IgD-negative memory B cell (primary cell): ENCODE results near the gene MGST1. TPM values are rescaled to one million over a fixed set of nuclear protein-coding genes. Genes with fewer than 3 reads are reported as not detected.

ENCODE experiments used
- H3K27ac Mint-ChIP-seq, 3 donors: one replicate each; pipeline ENCODE4 v1.8.0; 2020 to 2022; ENCODE audit warnings: mild to moderate bottlenecking in 3 of 3, mixed read lengths in 3 of 3, moderate library complexity in 1 of 3
- H3K27me3 Mint-ChIP-seq: one replicate; pipeline ENCODE4 v1.8.0; 2021; ENCODE audit warnings: mixed read lengths
- H3K36me3 Mint-ChIP-seq: one replicate; pipeline ENCODE4 v1.8.0; 2020; ENCODE audit warnings: mild to moderate bottlenecking, mixed read lengths
- H3K4me1 Mint-ChIP-seq, 3 donors: one replicate each; pipeline ENCODE4 v1.8.0; 2020 to 2022; ENCODE audit warnings: mixed read lengths in 3 of 3, mild to moderate bottlenecking in 1 of 3
- H3K4me3 Mint-ChIP-seq, 4 donors: one replicate each; pipeline ENCODE4 v1.8.0; 2020 to 2022; ENCODE audit warnings: mild to moderate bottlenecking in 4 of 4, mixed read lengths in 4 of 4, moderate library complexity in 3 of 4
- H3K9me3 Mint-ChIP-seq, 3 donors: one replicate each; pipeline ENCODE4 v1.8.0; 2020 to 2021; ENCODE audit warnings: mixed read lengths in 3 of 3, mild to moderate bottlenecking in 1 of 3
- polyA plus RNA-seq: library from polyadenylated mRNA; unstranded; fragments of 300-500 nt; fragmentation: Illumina TruSeq; gene quantifications from one replicate; pipeline ENCODE4 v1.2.3, GENCODE V29; 2021

Gene MGST1, protein sequence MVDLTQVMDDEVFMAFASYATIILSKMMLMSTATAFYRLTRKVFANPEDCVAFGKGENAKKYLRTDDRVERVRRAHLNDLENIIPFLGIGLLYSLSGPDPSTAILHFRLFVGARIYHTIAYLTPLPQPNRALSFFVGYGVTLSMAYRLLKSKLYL
- not detected for polyA plus RNA-seq

DNA sequence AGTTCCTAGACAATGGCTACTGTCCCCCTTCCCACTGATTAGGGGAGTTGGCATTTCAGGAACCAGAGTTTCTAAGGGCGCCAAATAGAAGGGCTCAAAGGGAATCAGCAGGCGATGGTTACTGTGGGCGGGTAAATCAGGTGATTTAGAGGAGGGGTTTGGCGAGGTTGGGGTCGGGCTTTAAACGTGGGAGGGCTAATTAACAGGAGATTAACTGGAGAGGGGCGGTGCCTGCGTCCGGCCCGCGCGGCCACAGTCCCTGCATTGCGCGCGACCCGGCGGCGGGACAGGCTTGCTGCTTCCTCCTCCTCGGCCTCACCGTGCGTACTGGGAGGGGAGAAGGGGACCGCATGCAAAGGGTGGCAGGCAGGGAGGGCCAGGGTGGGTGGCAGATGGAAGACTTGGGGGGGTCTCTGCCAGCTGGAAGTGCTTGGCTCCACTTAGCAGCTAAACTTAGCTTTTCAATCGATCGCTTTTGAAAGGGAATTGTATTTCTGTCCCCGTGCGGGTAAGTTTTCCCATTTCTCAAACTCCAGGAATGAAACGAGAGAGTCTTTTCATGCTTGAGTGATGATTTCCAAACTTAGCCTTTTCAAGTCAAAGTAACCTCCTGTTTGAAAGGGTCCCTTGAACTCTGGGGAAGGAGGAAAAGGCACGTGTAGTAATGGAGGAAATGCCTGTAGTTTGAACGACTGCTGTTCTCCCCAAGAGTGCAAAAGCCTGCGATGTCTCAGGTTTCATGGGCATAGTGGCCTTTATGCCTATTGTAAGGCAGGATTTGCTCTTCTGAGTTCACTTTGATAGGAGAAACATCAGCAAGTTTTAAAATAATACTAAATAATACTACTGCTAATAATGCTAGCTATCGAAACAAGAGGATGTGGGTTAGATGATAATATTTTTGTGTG lies at the start of gene MGST1:
Gene MGST1 (plus strand): TSS at position 255 of the 908 bp plus-strand sequence. CDS start 6,608 bp downstream, outside the sequence.
- H3K36me3 Mint-ChIP-seq, result no peaks in the 10 kb centered on the region
- H3K4me1 Mint-ChIP-seq, result no peaks in the 10 kb centered on the region
- H3K4me3 Mint-ChIP-seq, result no peak within 1 kb of the TSS
- peaks cover 0 to 4% (median 0%) of the 10 kb centered on the region in 3 donors for H3K9me3 Mint-ChIP-seq
- no peak within 1 kb of the TSS for H3K27ac Mint-ChIP-seq
- H3K27me3 Mint-ChIP-seq, result peaks cover 6% of the 10 kb centered on the region

DNA sequence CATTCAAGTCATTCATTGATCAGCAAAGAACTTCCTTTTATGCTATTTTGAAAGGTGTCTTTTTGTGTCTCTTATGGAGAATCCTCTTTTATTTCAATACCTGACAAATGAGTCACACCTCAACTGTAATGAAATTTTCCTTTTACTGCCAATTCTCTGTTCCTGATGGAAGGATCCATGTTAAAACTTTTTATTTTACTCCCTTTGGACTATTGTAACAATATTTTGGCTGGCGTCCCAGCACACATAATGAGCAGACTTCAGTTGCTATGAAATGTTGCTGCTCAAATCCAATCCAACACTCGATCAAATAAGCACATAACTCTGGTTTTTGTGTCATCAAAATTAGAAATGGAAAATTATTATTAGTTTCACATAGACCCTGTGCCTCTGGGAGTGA lies 48.0 kb upstream of the MGST1 start:
- Mint-ChIP-seq H3K36me3 (no peaks in the 10 kb centered on the region), H3K27me3 (no peaks in the 10 kb centered on the region), H3K4me1 (peaks cover 0 to 1% (median 0%) of the 10 kb centered on the region in 3 donors), H3K4me3 (no peak overlapping the region), H3K27ac (no peak overlapping the region), H3K9me3 (peaks cover 0 to 5% (median 2%) of the 10 kb centered on the region in 3 donors)

DNA sequence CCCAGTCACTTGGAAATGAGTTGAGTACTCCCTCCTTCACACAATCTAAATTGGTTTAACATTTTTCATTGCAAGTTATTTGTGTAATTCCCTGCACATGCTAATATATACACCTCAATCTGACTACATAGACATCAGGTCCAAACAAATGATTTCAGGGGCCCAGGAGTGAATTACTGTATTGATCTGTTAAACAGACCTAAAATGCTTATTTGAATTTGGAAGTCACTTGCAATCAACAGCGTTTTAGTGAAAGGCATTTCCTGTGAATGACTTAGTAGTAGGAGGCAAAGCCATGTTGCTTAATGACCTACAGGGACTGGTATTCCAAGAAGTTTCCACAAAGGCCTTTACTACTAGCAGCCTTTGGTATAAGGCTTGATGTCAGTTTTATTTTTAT lies 47.3 kb upstream of the MGST1 start:
- H3K4me1 Mint-ChIP-seq, result peaks cover 0 to 1% (median 0%) of the 10 kb centered on the region in 3 donors
- H3K9me3 Mint-ChIP-seq, result peaks cover 0 to 5% (median 2%) of the 10 kb centered on the region in 3 donors
- no peak overlapping the region for H3K4me3 Mint-ChIP-seq
- H3K27me3 Mint-ChIP-seq, result no peaks in the 10 kb centered on the region
- H3K27ac Mint-ChIP-seq, result no peak overlapping the region
- no peaks in the 10 kb centered on the region for H3K36me3 Mint-ChIP-seq

GRCh38 chr12:16300736-16301135 lies 46.7 kb upstream of the MGST1 start:
- H3K27me3 Mint-ChIP-seq, result no peaks in the 10 kb centered on the region
- peaks cover 0 to 1% (median 0%) of the 10 kb centered on the region in 3 donors for H3K4me1 Mint-ChIP-seq
- no peaks in the 10 kb centered on the region for H3K36me3 Mint-ChIP-seq
- no peak overlapping the region for H3K27ac Mint-ChIP-seq
- H3K4me3 Mint-ChIP-seq, result no peak overlapping the region
- H3K9me3 Mint-ChIP-seq, result peaks cover 2 to 5% (median 3%) of the 10 kb centered on the region in 3 donors

DNA sequence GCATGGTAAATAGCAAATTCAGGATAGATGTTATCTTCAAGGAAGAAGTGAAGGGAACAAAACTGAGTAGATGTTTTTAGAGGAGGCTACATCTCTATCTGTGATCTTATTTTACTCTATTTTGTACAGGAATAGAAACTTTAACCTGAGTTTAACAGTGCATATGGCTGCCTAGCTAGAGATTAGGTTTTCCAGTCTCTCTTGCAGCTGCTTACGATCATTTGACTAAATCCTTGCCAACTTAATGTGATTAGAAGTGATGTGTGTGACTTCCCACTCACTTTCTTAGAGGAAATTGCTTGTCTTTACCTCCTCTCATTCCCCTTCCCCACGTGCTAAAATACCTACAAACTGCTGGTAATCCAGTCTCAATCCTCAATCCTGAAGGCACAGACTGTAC lies 43.5 kb upstream of the MGST1 start:
- no peak overlapping the region for H3K4me3 Mint-ChIP-seq

DNA sequence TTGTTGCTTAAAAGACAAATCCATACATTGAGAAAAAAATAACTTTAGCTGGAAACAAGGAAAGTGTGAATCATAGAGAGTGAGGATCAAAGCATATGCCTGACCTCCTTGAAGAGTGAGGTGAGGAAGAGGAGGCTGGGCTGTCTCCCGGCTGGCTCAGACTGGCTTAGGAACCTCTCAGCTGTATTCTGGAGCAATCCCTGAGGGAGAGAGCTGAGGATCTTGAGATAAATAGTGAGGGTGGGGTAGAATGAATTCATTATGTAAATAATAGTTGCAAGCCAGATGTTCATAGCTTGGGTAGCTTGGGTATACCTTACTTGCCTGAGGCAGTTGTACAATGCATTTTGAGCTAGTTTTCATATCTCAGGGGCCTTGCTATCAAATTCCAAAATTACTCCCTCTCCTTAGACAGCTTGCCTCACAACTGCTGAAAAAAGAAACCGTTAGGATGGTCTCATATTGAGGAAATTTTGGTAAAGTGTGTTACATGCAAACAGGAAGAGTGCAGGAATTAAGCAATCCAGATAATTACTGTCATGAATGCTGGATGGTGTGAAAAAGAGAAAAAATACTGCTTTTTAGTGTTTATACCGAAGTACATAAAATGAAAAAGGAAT lies 39.5 kb upstream of the MGST1 start:
- Mint-ChIP-seq H3K4me3 (no peak overlapping the region), H3K36me3 (no peaks in the 10 kb centered on the region), H3K27me3 (no peaks in the 10 kb centered on the region), H3K27ac (no peak overlapping the region), H3K9me3 (peaks cover 0 to 23% (median 10%) of the 10 kb centered on the region in 3 donors), H3K4me1 (no peaks in the 10 kb centered on the region)

More for the DNA sequence above, 43.5 kb upstream of the MGST1 start:
- Mint-ChIP-seq H3K36me3 (no peaks in the 10 kb centered on the region), H3K27ac (no peak overlapping the region), H3K27me3 (no peaks in the 10 kb centered on the region), H3K9me3 (peaks cover 0 to 6% (median 5%) of the 10 kb centered on the region in 3 donors), H3K4me1 (no peaks in the 10 kb centered on the region)

GRCh38 chr12:16310934-16311333 lies 36.5 kb upstream of the MGST1 start:
- Mint-ChIP-seq H3K36me3 (no peaks in the 10 kb centered on the region), H3K4me1 (no peaks in the 10 kb centered on the region), H3K27ac (no peak overlapping the region), H3K9me3 (peaks cover 0 to 24% (median 7%) of the 10 kb centered on the region in 3 donors), H3K4me3 (no peak overlapping the region), H3K27me3 (no peaks in the 10 kb centered on the region)

DNA sequence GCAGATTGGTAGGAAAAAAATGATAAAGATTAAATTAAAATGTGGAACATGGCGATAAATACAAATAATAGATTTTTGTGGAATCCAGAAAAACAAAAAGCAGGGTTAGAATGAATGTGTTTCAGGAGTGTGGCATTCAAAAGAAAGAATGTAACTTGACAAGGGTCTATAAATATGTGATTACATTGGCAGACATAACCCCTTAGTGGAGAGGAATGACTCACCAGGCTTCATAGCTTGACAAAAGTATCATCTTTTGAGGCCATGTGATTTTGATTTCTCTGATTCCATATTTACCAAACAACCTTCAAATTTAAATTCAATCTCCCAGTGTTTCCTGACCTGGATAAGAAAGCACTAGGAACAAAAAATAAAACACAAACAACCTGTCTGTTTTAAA lies 24.4 kb upstream of the MGST1 start:
- H3K4me3 Mint-ChIP-seq, result no peak overlapping the region
- no peaks in the 10 kb centered on the region for H3K4me1 Mint-ChIP-seq
- H3K27me3 Mint-ChIP-seq, result no peaks in the 10 kb centered on the region
- H3K36me3 Mint-ChIP-seq, result no peaks in the 10 kb centered on the region
- peaks cover under 1 to 5% (median 3%) of the 10 kb centered on the region in 3 donors for H3K9me3 Mint-ChIP-seq
- H3K27ac Mint-ChIP-seq, result no peak overlapping the region

GRCh38 chr12:16323638-16324037 lies 23.8 kb upstream of the MGST1 start:
- H3K27ac Mint-ChIP-seq, result no peak overlapping the region
- H3K9me3 Mint-ChIP-seq, result peaks cover 3 to 10% (median 4%) of the 10 kb centered on the region in 3 donors
- H3K36me3 Mint-ChIP-seq, result no peaks in the 10 kb centered on the region
- H3K4me3 Mint-ChIP-seq, result no peak overlapping the region
- no peaks in the 10 kb centered on the region for H3K4me1 Mint-ChIP-seq
- H3K27me3 Mint-ChIP-seq, result no peaks in the 10 kb centered on the region

DNA sequence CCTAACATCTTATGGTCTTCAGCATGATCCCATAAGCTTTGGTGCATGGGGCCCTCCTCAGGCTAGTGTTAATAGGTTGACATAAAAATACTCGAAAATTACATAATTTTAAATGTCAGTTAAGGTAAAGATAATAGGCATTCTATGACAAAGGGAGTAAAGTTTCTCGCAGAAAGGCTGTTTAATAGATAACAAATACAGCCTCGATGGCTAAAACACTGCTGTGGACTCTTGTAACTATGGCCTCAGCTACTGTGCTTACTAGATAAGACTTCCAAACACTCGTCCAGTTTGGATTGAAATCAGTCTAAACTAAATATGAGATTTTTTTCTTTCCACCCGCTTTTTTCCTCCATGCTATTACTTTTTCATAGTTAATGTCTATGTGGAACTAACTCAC lies 23.2 kb upstream of the MGST1 start:
- no peaks in the 10 kb centered on the region for H3K36me3 Mint-ChIP-seq
- peaks cover 3 to 10% (median 6%) of the 10 kb centered on the region in 3 donors for H3K9me3 Mint-ChIP-seq
- H3K4me3 Mint-ChIP-seq, result no peak overlapping the region
- no peaks in the 10 kb centered on the region for H3K27me3 Mint-ChIP-seq
- no peak overlapping the region for H3K27ac Mint-ChIP-seq
- no peaks in the 10 kb centered on the region for H3K4me1 Mint-ChIP-seq

DNA sequence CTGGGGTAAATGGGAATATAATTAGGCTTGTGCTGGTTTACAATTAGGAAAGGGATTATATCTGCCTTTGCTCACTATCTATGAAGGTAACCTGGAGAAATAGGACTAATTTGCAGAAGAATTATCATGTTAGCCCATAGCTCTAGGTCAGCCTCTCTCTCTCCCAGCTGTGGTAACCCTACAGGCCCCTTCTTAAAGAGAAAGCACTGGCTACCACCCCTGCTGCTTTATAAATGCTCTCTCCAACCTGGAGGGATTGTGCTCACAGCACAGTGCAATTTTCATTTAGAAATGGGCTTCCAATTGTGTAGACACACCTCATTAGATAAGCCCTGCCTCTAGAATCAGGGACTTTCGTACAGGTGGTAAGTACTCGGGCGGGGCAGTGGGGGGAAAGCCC lies 22.7 kb upstream of the MGST1 start:
- Mint-ChIP-seq H3K27ac (no peak overlapping the region), H3K36me3 (no peaks in the 10 kb centered on the region), H3K27me3 (no peaks in the 10 kb centered on the region), H3K9me3 (peaks cover 3 to 10% (median 6%) of the 10 kb centered on the region in 3 donors), H3K4me3 (no peak overlapping the region), H3K4me1 (no peaks in the 10 kb centered on the region)

GRCh38 chr12:16325426-16325825 lies 22.0 kb upstream of the MGST1 start:
- no peak overlapping the region for H3K27ac Mint-ChIP-seq
- peaks cover 3 to 10% (median 6%) of the 10 kb centered on the region in 3 donors for H3K9me3 Mint-ChIP-seq
- H3K27me3 Mint-ChIP-seq, result no peaks in the 10 kb centered on the region
- no peak overlapping the region for H3K4me3 Mint-ChIP-seq
- no peaks in the 10 kb centered on the region for H3K4me1 Mint-ChIP-seq
- H3K36me3 Mint-ChIP-seq, result no peaks in the 10 kb centered on the region

GRCh38 chr12:16327963-16328362 lies 19.5 kb upstream of the MGST1 start:
- Mint-ChIP-seq H3K36me3 (no peaks in the 10 kb centered on the region), H3K27ac (no peak overlapping the region), H3K4me3 (no peak overlapping the region), H3K9me3 (peaks cover 5 to 14% (median 6%) of the 10 kb centered on the region in 3 donors), H3K4me1 (peaks cover 0 to 1% (median 0%) of the 10 kb centered on the region in 3 donors), H3K27me3 (no peaks in the 10 kb centered on the region)

GRCh38 chr12:16329594-16329993 lies 17.9 kb upstream of the MGST1 start:
- Mint-ChIP-seq H3K9me3 (peaks cover 5 to 14% (median 6%) of the 10 kb centered on the region in 3 donors), H3K4me3 (no peak overlapping the region), H3K27me3 (no peaks in the 10 kb centered on the region), H3K27ac (no peak overlapping the region), H3K36me3 (no peaks in the 10 kb centered on the region), H3K4me1 (peaks cover 0 to 1% (median 0%) of the 10 kb centered on the region in 3 donors)

GRCh38 chr12:16330560-16330959 lies 16.9 kb upstream of the MGST1 start:
- H3K4me3 Mint-ChIP-seq, result no peak overlapping the region
- H3K9me3 Mint-ChIP-seq, result peaks cover 5 to 14% (median 6%) of the 10 kb centered on the region in 3 donors
- H3K4me1 Mint-ChIP-seq, result peaks cover 0 to 1% (median 0%) of the 10 kb centered on the region in 3 donors
- H3K36me3 Mint-ChIP-seq, result no peaks in the 10 kb centered on the region
- no peaks in the 10 kb centered on the region for H3K27me3 Mint-ChIP-seq
- no peak overlapping the region for H3K27ac Mint-ChIP-seq
